Stomach (tissue), 4 donors: Measurements from ENCODE around the gene DAPK2.

Source experiments
- EP300 ChIP-seq: sonication (generic); formaldehyde crosslinking; IDR thresholded peaks from one replicate; pipeline ENCODE4 v1.6.1; 2017; ENCODE audit warnings: antibody characterized with exemption
- POLR2A ChIP-seq, 4 donors: fragments of 450-650 bp; IDR thresholded peaks; one replicate each; pipeline ENCODE4 v1.6.1; 2016; ENCODE audit warnings: antibody characterized with exemption in 4 of 4, control low read depth in 2 of 4, mild to moderate bottlenecking in 1 of 4, moderate library complexity in 1 of 4
- TF ChIP-seq, protein P1 (sequence below), 7 experiments: fragments of 450-650 bp in 4 of 7; fragments of 200-600 bp in 3 of 7; sonication (generic) in 3 of 7; IDR thresholded peaks; one replicate each; pipeline ENCODE4 v1.5.1; 2016 to 2019; ENCODE audit warnings: antibody characterized with exemption in 7 of 7, control low read depth in 2 of 7, mild to moderate bottlenecking in 1 of 7

DNA sequence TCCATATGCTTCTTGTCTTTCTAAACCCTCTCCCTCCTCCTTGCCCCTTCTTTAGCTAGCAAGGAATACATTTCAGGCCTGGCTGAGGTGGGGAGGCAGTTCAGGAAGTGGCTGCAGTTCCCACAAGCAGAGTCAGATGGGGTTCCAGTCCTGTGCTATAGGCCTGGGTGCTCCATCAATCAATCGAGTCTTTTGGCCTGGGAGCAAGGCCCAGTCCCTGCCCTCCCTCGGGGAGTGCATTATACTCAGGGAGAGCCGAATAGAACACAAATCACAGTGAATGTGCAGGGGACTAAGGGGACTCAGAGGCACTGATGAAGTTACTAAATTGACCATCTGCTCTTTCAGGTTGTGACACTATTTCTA, 154.5 kb downstream of the DAPK2 start:
- TF ChIP-seq, protein P1, sequence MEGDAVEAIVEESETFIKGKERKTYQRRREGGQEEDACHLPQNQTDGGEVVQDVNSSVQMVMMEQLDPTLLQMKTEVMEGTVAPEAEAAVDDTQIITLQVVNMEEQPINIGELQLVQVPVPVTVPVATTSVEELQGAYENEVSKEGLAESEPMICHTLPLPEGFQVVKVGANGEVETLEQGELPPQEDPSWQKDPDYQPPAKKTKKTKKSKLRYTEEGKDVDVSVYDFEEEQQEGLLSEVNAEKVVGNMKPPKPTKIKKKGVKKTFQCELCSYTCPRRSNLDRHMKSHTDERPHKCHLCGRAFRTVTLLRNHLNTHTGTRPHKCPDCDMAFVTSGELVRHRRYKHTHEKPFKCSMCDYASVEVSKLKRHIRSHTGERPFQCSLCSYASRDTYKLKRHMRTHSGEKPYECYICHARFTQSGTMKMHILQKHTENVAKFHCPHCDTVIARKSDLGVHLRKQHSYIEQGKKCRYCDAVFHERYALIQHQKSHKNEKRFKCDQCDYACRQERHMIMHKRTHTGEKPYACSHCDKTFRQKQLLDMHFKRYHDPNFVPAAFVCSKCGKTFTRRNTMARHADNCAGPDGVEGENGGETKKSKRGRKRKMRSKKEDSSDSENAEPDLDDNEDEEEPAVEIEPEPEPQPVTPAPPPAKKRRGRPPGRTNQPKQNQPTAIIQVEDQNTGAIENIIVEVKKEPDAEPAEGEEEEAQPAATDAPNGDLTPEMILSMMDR (IDR thresholded peaks at IDR 0.05) = no peak
- no peak for TF ChIP-seq POLR2A (IDR thresholded peaks at IDR 0.05)
- TF ChIP-seq EP300 = no peak
